Esophagus (tissue), 2 donors: Measurements from ENCODE around the gene CHRM5. TPM values are rescaled to one million over a fixed set of nuclear protein-coding genes. Genes with fewer than 3 reads are reported as not detected.
A peak's percentile ranks its signal among the peaks of the same experiment; 100 is the strongest.
"Not testable (repeated sequence)": the region's sequence is repeated elsewhere in the genome, so short reads cannot be mapped to it uniquely, and the experiment has no call there.

Experiments used
- H3K27ac ChIP-seq, 2 donors: one replicate each; pipeline ENCODE4 v1.5.1; 2013; ENCODE audit warnings: low read depth in 2 of 2, mild to moderate bottlenecking in 2 of 2, inconsistent platforms in 1 of 2, low read length in 1 of 2, moderate library complexity in 1 of 2
- H3K27me3 ChIP-seq, 2 donors: one replicate each; pipeline ENCODE4 v1.6.1; 2013; ENCODE audit warnings: low read length in 2 of 2, control low read depth in 1 of 2, mild to moderate bottlenecking in 1 of 2; ENCODE audit not compliant: insufficient read depth in 2 of 2, control insufficient read depth in 1 of 2
- H3K36me3 ChIP-seq, 2 donors: one replicate each; pipeline ENCODE4 v1.6.1; 2013; ENCODE audit warnings: low read length in 1 of 2; ENCODE audit not compliant: control insufficient read depth in 2 of 2, insufficient read depth in 2 of 2
- H3K4me1 ChIP-seq, 2 donors: one replicate each; pipeline ENCODE4 v1.6.1; 2013; ENCODE audit warnings: low read length in 1 of 2; ENCODE audit not compliant: control insufficient read depth in 2 of 2, insufficient read depth in 2 of 2
- H3K4me3 ChIP-seq, 2 donors: one replicate each; pipeline ENCODE4 v1.5.1; 2013; ENCODE audit warnings: low read length in 2 of 2, mild to moderate bottlenecking in 2 of 2, low read depth in 1 of 2, moderate library complexity in 1 of 2
- H3K9me3 ChIP-seq, 2 donors: one replicate each; pipeline ENCODE4 v1.6.1; 2013; ENCODE audit warnings: mild to moderate bottlenecking in 2 of 2, low read depth in 1 of 2, low read length in 1 of 2, moderate library complexity in 1 of 2; ENCODE audit not compliant: control insufficient read depth in 2 of 2, insufficient read depth in 1 of 2
- WGBS, 2 donors: extraction: QIAGEN DNeasy Blood & Tissue Kit; methylation state at CpG; one replicate each; pipeline ENCODE4 v1.1.7; 2013; 5-methylcytosine and 5-hydroxymethylcytosine counted together
- polyA plus RNA-seq, 2 donors: library from polyadenylated mRNA; stranded (reverse); fragments of 200-250 nt; gene quantifications; one replicate each; pipeline ENCODE4 v1.2.3, GENCODE V29; 2013
- donor health status: healthy with polysubstance abuse.
- donor health status: Bipolar disorder and iron deficiency.

Gene CHRM5
- polyA plus RNA-seq, 2 donors: not detected

- Histone ChIP-seq H3K9me3 (no peaks in the 10 kb centered on the region), H3K36me3 (no peaks in the 10 kb centered on the region), H3K27ac (no peak overlapping the region), H3K4me1 (no peaks in the 10 kb centered on the region), H3K4me3 (no peak overlapping the region), H3K27me3 (no peaks in the 10 kb centered on the region)
- WGBS, 2 donors: 94 to 97% methylated on average over 2 of the region's 2 CpGs
Observed at GRCh38 chr15:34049112-34049511, 80.8 kb downstream of the CHRM5 start.

GRCh38 chr15:34050385-34050784 lies 82.1 kb downstream of the CHRM5 start:
- H3K4me3 ChIP-seq, H3K9me3 ChIP-seq, H3K27ac ChIP-seq, H3K27me3 ChIP-seq, H3K4me1 ChIP-seq, H3K36me3 ChIP-seq: not testable (repeated sequence)
- 79 to 92% methylated on average over 1 of the region's 1 CpG for WGBS, 2 donors

GRCh38 chr15:34054081-34054707 lies 85.9 kb downstream of the CHRM5 start:
- 94 to 97% methylated on average over 3 of the region's 3 CpGs for WGBS, 2 donors
- Histone ChIP-seq H3K4me3 (no peak overlapping the region), H3K27ac (no peak overlapping the region), H3K4me1 (no peaks in the 10 kb centered on the region), H3K9me3 (no peaks in the 10 kb centered on the region), H3K36me3 (no peaks in the 10 kb centered on the region), H3K27me3 (no peaks in the 10 kb centered on the region)

- Histone ChIP-seq H3K27ac (no peak overlapping the region), H3K4me3 (no peak overlapping the region), H3K4me1 (no peaks in the 10 kb centered on the region), H3K27me3 (no peaks in the 10 kb centered on the region), H3K36me3 (no peaks in the 10 kb centered on the region), H3K9me3 (no peaks in the 10 kb centered on the region)
- WGBS, 2 donors: 61 to 62% methylated on average over 3 of the region's 3 CpGs
Observed at GRCh38 chr15:34055868-34056595, 87.7 kb downstream of the CHRM5 start.

- Histone ChIP-seq H3K4me1 (no peaks in the 10 kb centered on the region), H3K9me3 (no peaks in the 10 kb centered on the region), H3K27ac (no peak overlapping the region), H3K4me3 (no peak overlapping the region), H3K27me3 (no peaks in the 10 kb centered on the region), H3K36me3 (no peaks in the 10 kb centered on the region)
- WGBS, 2 donors: 83 to 88% methylated on average over 5 of the region's 5 CpGs
Observed at GRCh38 chr15:34056911-34057310, 88.6 kb downstream of the CHRM5 start.

- WGBS, 2 donors: 28 to 30% methylated on average over 2 of the region's 2 CpGs
- H3K27me3 ChIP-seq: no peaks in the 10 kb centered on the region
- no peaks in the 10 kb centered on the region for H3K36me3 ChIP-seq
- no peak overlapping the region for H3K27ac ChIP-seq
- no peak overlapping the region for H3K4me3 ChIP-seq
- H3K4me1 ChIP-seq: no peaks in the 10 kb centered on the region
- H3K9me3 ChIP-seq: no peaks in the 10 kb centered on the region
Observed at GRCh38 chr15:34059476-34059875, 91.2 kb downstream of the CHRM5 start.

- no peak overlapping the region for H3K27ac ChIP-seq
- no peak overlapping the region for H3K4me3 ChIP-seq
- no peaks in the 10 kb centered on the region for H3K27me3 ChIP-seq
- no peaks in the 10 kb centered on the region for H3K9me3 ChIP-seq
- H3K4me1 ChIP-seq: no peaks in the 10 kb centered on the region
- no peaks in the 10 kb centered on the region for H3K36me3 ChIP-seq
- 71 to 73% methylated on average over 3 of the region's 3 CpGs for WGBS, 2 donors
Observed at GRCh38 chr15:34059946-34060345, 91.6 kb downstream of the CHRM5 start.

GRCh38 chr15:34064438-34064837 lies 96.1 kb downstream of the CHRM5 start:
- H3K4me3 ChIP-seq: no peak overlapping the region
- H3K27me3 ChIP-seq: no peaks in the 10 kb centered on the region
- H3K9me3 ChIP-seq: no peaks in the 10 kb centered on the region
- H3K36me3 ChIP-seq: no peaks in the 10 kb centered on the region
- no peak overlapping the region for H3K27ac ChIP-seq
- H3K4me1 ChIP-seq: no peaks in the 10 kb centered on the region
- WGBS, 2 donors: 0% methylated on average over 1 of the region's 1 CpG

- peak overlapping the region; percentile 40 to 71 for H3K27ac ChIP-seq
- 69 to 78% methylated on average over 3 of the region's 3 CpGs for WGBS, 2 donors
- no peaks in the 10 kb centered on the region for H3K4me1 ChIP-seq
Observed at GRCh38 chr15:34065261-34065660, 97.0 kb downstream of the CHRM5 start.

GRCh38 chr15:34065941-34066340 lies 97.6 kb downstream of the CHRM5 start:
- H3K4me1 ChIP-seq: no peaks in the 10 kb centered on the region
- no peaks in the 10 kb centered on the region for H3K27me3 ChIP-seq
- H3K9me3 ChIP-seq: no peaks in the 10 kb centered on the region
- no peaks in the 10 kb centered on the region for H3K36me3 ChIP-seq
- no peak overlapping the region for H3K4me3 ChIP-seq
- H3K27ac ChIP-seq: peak overlapping the region; percentile 63 to 71
- 54 to 69% methylated on average over 8 of the region's 8 CpGs for WGBS, 2 donors

More at GRCh38 chr15:34065261-34065660, 97.0 kb downstream of the CHRM5 start:
- Histone ChIP-seq H3K36me3 (no peaks in the 10 kb centered on the region), H3K4me3 (no peak overlapping the region), H3K27me3 (no peaks in the 10 kb centered on the region), H3K9me3 (no peaks in the 10 kb centered on the region)
